Left renal cortex interstitium (tissue), 4 donors: ENCODE data around the gene NEUROD4. TPM values are rescaled to one million over a fixed set of nuclear protein-coding genes. Genes with fewer than 3 reads are reported as not detected.

Source experiments
- DNase-seq, 4 donors: peaks; one replicate each; pipeline ENCODE4 v3.0.0-alpha.2; 2013; ENCODE audit warnings: low read depth in 4 of 4, low spot score in 2 of 4, missing footprints in 1 of 4
- polyA plus RNA-seq, 4 donors: library from polyadenylated mRNA; unstranded; fragments of 120-200 nt; gene quantifications; one replicate each; pipeline ENCODE4 v1.2.1, GENCODE V29; 2013; ENCODE audit not compliant: insufficient read length in 4 of 4

The NEUROD4 gene
- polyA plus RNA-seq, 4 donors: not detected

GRCh38 chr12:55057481-55057880 lies 37.7 kb downstream of the NEUROD4 start:
- no peak for DNase-seq

GRCh38 chr12:55058082-55058481 lies 38.3 kb downstream of the NEUROD4 start:
- DNase-seq: no peak

GRCh38 chr12:55058776-55059175 lies 39.0 kb downstream of the NEUROD4 start:
- no peak for DNase-seq

GRCh38 chr12:55060470-55060869 lies 40.7 kb downstream of the NEUROD4 start:
- no peak for DNase-seq

GRCh38 chr12:55061024-55061423 lies 41.2 kb downstream of the NEUROD4 start:
- no peak for DNase-seq

- no peak for DNase-seq
These were observed 43.5 kb downstream of the NEUROD4 start for GRCh38 chr12:55063291-55063690.

- DNase-seq: no peak
These were observed 45.8 kb downstream of the NEUROD4 start for GRCh38 chr12:55065535-55065934.

- no peak for DNase-seq
These were observed 47.9 kb downstream of the NEUROD4 start for GRCh38 chr12:55067701-55068100.

GRCh38 chr12:55068416-55069010 lies 48.7 kb downstream of the NEUROD4 start:
- DNase-seq: peak in 3 of 4 donors; percentile 9 to 15 (median 13)

GRCh38 chr12:55072083-55072482 lies 52.3 kb downstream of the NEUROD4 start:
- DNase-seq: no peak

GRCh38 chr12:55073043-55074022 lies 53.6 kb downstream of the NEUROD4 start:
- DNase-seq: peak in 3 of 4 donors; percentile 19 to 63 (median 24)

GRCh38 chr12:55074806-55075205 lies 55.0 kb downstream of the NEUROD4 start:
- no peak for DNase-seq

Other genes with a start within 250 kb of the NEUROD4 start
- under 1 TPM in 1 of 4 donors, not detected in 3; 0.41 TPM for gene MUCL1, start 165.5 kb upstream of the NEUROD4 start, polyA plus RNA-seq
- gene TESPA1, start 35.2 kb upstream of the NEUROD4 start, polyA plus RNA-seq: under 1 TPM; 0.24 to 0.97 (median 0.37) TPM
- not detected for gene OR9K2, start 106.4 kb downstream of the NEUROD4 start, polyA plus RNA-seq
- not detected for gene OR10A7, start 201.1 kb downstream of the NEUROD4 start, polyA plus RNA-seq
- not detected for gene OR6C74, start 224.6 kb downstream of the NEUROD4 start, polyA plus RNA-seq